ENCODE measurements around the gene SPEM1.

SPEM1 gene

GRCh38 chr17:7419819-7420610 is at the start of gene SPEM1:
TSS of gene SPEM1 (plus strand) at chr17:7420324. CDS start at chr17:7420385, 61 bp downstream.
- no peak for DNase-seq (ENCODE audit: low read depth)

DNA sequence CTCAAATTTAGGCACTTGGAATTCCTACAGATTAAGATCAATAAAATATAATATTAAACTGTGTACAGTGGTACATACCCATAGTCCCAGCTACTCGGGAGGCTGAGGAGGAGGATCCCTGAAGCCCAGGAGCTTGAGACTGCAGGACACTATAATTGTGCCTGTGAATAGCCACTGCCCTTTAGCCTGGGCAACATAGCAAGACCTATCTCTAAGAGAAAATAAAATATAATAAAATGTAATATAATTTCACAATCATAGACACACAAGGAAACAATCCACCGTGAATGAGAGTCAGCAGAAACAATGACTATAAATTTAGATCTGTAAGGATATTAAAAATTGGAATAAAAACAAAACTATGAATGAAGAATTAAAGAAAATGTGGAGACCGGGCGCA is 49.3 kb upstream of the SPEM1 start:
- DNase-seq (ENCODE audit: low read depth): no peak

- DNase-seq (ENCODE audit: low read depth): no peak
These were observed 45.8 kb upstream of the SPEM1 start for GRCh38 chr17:7374353-7374752.

- DNase-seq (ENCODE audit: low read depth): no peak
These were observed 41.0 kb upstream of the SPEM1 start for GRCh38 chr17:7379134-7379533.

- no peak for DNase-seq (ENCODE audit: low read depth)
These were observed 39.8 kb upstream of the SPEM1 start for GRCh38 chr17:7380321-7380720.

GRCh38 chr17:7380855-7381683 is 39.1 kb upstream of the SPEM1 start, which contains the start of gene TNK1:
TSS of gene TNK1 (plus strand) at chr17:7381089. CDS start at chr17:7382927, 1,838 bp downstream.
- no peak for DNase-seq (ENCODE audit: low read depth)

- DNase-seq (ENCODE audit: low read depth): no peak
These were observed 37.2 kb upstream of the SPEM1 start for GRCh38 chr17:7382901-7383300.

- DNase-seq (ENCODE audit: low read depth): no peak
These were observed 36.8 kb upstream of the SPEM1 start for GRCh38 chr17:7383371-7383741.

GRCh38 chr17:7383742-7384488 is 36.2 kb upstream of the SPEM1 start:
- no peak for DNase-seq (ENCODE audit: low read depth)

DNA sequence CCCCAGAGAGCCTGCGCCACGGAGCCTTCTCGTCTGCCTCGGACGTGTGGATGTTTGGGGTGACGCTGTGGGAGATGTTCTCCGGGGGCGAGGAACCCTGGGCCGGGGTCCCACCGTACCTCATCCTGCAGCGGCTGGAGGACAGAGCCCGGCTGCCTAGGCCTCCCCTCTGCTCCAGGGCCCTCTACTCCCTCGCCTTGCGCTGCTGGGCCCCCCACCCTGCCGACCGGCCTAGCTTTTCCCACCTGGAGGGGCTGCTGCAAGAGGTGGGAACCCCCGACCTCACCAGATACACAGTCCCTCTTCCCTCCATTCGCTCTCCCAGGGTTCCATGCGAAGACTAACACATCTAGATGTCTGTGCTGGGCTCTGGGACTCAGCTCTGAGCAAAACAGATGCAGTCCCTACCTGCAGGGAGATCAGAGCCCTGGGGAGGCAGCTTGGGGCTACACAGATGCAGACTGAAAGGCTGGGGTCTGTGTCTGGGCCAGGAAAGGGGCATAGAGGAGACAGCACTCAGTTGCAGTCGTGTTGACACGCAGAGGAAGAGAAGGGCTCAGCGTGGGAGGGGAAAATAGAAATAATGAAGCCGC is 35.5 kb upstream of the SPEM1 start:
- no peak for DNase-seq (ENCODE audit: low read depth)

- no peak for DNase-seq (ENCODE audit: low read depth)
These were observed 31.3 kb upstream of the SPEM1 start for GRCh38 chr17:7388856-7389255.

- no peak for DNase-seq (ENCODE audit: low read depth)
These were observed 29.9 kb upstream of the SPEM1 start for GRCh38 chr17:7389924-7390910.

DNA sequence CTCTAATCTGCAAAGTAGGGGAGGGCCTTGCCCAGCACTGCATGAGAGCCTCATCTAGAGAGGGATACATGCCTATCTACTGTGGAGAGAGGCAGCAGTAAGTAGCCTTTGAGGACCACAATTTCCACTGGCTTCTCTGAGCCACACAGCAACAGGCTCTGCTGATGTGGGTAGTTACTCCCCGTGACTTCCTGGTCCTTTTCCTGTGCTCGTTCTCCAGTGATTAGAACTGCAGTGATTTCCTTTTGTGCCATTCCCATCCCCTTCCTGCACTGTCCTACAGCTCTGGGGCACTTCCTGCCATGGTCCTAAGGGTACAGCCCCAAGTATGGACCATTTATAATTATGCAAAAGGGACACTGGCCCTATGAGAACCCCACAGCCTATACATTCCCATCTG is 28.8 kb upstream of the SPEM1 start:
- DNase-seq (ENCODE audit: low read depth): no peak

- DNase-seq (ENCODE audit: low read depth): no peak
These were observed 27.2 kb upstream of the SPEM1 start for GRCh38 chr17:7392696-7393612.

DNA sequence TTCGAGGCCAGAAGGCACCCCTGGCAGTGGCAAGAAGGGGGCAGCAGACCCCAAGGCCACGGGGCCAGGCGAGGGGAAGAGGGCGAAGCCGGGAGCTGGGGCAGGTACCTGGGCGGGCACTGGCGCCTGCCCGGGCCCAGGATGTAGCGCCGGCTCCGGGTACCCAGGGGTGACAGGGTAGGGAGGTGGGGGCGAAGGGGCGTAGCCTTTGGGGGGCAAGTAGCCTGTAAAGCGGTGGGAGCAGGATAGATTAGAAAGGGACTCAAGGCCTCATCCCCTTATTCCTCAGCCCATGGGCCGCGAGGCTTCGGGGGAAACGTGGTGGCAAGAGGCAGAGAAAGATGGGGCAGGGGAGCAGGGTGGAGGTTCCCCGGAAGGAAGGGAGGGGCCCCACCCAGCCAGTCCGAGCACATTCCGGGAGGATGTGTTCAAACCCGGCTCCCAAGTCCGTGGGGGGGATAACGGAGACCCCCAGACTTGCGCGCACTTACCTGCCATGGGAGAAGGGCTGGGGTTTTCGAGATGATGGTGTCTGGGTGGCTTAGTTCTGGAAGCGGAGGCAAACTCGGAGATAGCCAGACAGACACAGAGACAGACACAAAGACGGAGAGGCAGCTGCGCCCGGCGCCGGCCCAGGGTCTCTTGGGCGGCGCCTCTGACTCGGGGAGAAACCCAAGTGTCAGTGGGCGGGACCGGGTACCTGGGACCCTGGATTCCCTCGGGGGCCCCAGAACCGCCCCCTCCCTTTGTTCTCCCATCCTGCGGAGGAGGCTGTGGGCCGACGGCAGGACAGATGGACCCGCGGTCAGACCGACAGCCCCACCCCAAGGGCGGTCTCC is 26.3 kb upstream of the SPEM1 start:
- DNase-seq (ENCODE audit: low read depth): peak; percentile 8

GRCh38 chr17:7394452-7395191 is 25.5 kb upstream of the SPEM1 start, which contains the start of gene PLSCR3:
TSS of gene PLSCR3 (minus strand) at chr17:7394525. CDS start at chr17:7394110, 415 bp downstream.
- peak; percentile 63 for DNase-seq (ENCODE audit: low read depth)

DNA sequence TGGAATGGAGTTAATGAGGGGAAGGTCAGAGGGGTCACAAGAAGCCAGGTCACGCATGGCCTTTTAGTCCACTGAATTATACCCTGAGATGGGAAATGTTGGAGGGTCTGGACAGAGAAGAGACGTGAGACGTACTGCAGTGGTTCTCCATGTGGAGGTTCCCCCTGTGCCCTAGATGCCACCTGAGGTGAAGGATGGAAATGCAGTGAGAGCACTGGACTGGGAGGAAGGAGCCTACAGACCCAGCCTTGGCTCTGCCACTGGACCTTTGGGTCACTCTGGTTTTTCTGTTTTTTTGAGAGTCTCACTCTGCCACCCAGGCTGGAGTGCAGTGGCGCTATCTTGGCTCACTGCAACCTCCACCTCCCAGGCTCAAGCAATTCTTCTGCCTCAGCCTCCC is 24.0 kb upstream of the SPEM1 start:
- no peak for DNase-seq (ENCODE audit: low read depth)

GRCh38 chr17:7398612-7399011 is 21.5 kb upstream of the SPEM1 start:
- DNase-seq (ENCODE audit: low read depth): no peak
